Liver (tissue), 9 donors: Measurements from ENCODE around the gene NCS1. TPM values are rescaled to one million over a fixed set of nuclear protein-coding genes. Genes with fewer than 3 reads are reported as not detected.

Experiments
- DNase-seq: peaks from one replicate; pipeline ENCODE4 v3.0.0-alpha.2; 2017; ENCODE audit warnings: low spot score
- H3K27ac ChIP-seq, 2 donors: one replicate each; pipeline ENCODE4 v1.7.0; 2013; ENCODE audit warnings: inconsistent platforms in 2 of 2, low read length in 2 of 2, control low read depth in 1 of 2, low read depth in 1 of 2, mild to moderate bottlenecking in 1 of 2
- H3K27me3 ChIP-seq, 4 donors: one replicate each; pipeline versions ENCODE4 v1.6.1 to v1.7.0; 2013; ENCODE audit warnings: low read length in 3 of 4, inconsistent platforms in 1 of 4, mild to moderate bottlenecking in 1 of 4, moderate library complexity in 1 of 4; ENCODE audit not compliant: control insufficient read depth in 4 of 4, insufficient read depth in 4 of 4
- H3K36me3 ChIP-seq, 4 donors: one replicate each; pipeline versions ENCODE4 v1.6.1 to v1.7.0; 2013; ENCODE audit warnings: low read length in 3 of 4, mild to moderate bottlenecking in 3 of 4, low read depth in 1 of 4, moderate library complexity in 1 of 4; ENCODE audit not compliant: control insufficient read depth in 4 of 4, insufficient read depth in 3 of 4
- H3K4me1 ChIP-seq, 4 donors: one replicate each; pipeline versions ENCODE4 v1.6.1 to v1.7.0; 2013; ENCODE audit warnings: low read length in 3 of 4, mild to moderate bottlenecking in 3 of 4, moderate library complexity in 1 of 4; ENCODE audit not compliant: control insufficient read depth in 4 of 4, insufficient read depth in 4 of 4
- H3K4me3 ChIP-seq, 3 donors: one replicate each; pipeline versions ENCODE4 v1.6.1 to v1.7.0; 2013; ENCODE audit warnings: low read length in 3 of 3, control low read depth in 1 of 3, low read depth in 1 of 3, mild to moderate bottlenecking in 1 of 3
- H3K9ac ChIP-seq, 2 donors: one replicate each; pipeline ENCODE4 v1.7.0; 2013; ENCODE audit warnings: low read length in 2 of 2, mild to moderate bottlenecking in 2 of 2, moderate library complexity in 2 of 2, control low read depth in 1 of 2, low read depth in 1 of 2
- H3K9me3 ChIP-seq, 4 donors: one replicate each; pipeline versions ENCODE4 v1.6.1 to v1.7.0; 2013; ENCODE audit warnings: low read length in 3 of 4; ENCODE audit not compliant: control insufficient read depth in 4 of 4
- ATF3 ChIP-seq: IDR thresholded peaks from 2 replicates; pipeline ENCODE4 v1.6.1; 2016; ENCODE audit warnings: antibody characterized with exemption
- EGR1 ChIP-seq, 2 donors: IDR thresholded peaks; 2 replicates each; pipeline ENCODE4 v1.6.1; 2016 to 2018; ENCODE audit warnings: antibody characterized with exemption in 2 of 2, low read depth in 2 of 2
- FOXA1 ChIP-seq: IDR thresholded peaks from 2 replicates; pipeline ENCODE4 v1.6.1; 2016; ENCODE audit warnings: antibody characterized with exemption
- FOXA2 ChIP-seq: IDR thresholded peaks from 2 replicates; pipeline ENCODE4 v1.6.1; 2016; ENCODE audit warnings: antibody characterized with exemption
- GABPA ChIP-seq, 2 donors: IDR thresholded peaks in 1 of 2; conservative IDR thresholded peaks in 1 of 2; 2 replicates each; pipeline ENCODE4 v1.6.1; 2016; ENCODE audit warnings: antibody characterized with exemption in 2 of 2, mild to moderate bottlenecking in 1 of 2, moderate library complexity in 1 of 2
- HNF4A ChIP-seq, 2 donors: conservative IDR thresholded peaks; 2 replicates each; pipeline ENCODE4 v1.6.1; 2016; ENCODE audit warnings: antibody characterized with exemption in 2 of 2, mild to moderate bottlenecking in 2 of 2
- HNF4G ChIP-seq: IDR thresholded peaks from 2 replicates; pipeline ENCODE4 v1.6.1; 2016; ENCODE audit warnings: antibody characterized with exemption
- JUND ChIP-seq, 2 donors: IDR thresholded peaks; 2 replicates each; pipeline ENCODE4 v1.6.1; 2016; ENCODE audit warnings: antibody characterized with exemption in 2 of 2
- MAX ChIP-seq: IDR thresholded peaks from 2 replicates; pipeline ENCODE4 v1.6.1; 2016; ENCODE audit warnings: antibody characterized with exemption
- NR2F2 ChIP-seq: IDR thresholded peaks from 2 replicates; pipeline ENCODE4 v1.6.1; 2016; ENCODE audit warnings: antibody characterized with exemption
- RAD21 ChIP-seq, 2 donors: IDR thresholded peaks; 2 replicates each; pipeline ENCODE4 v1.6.1; 2016; ENCODE audit warnings: antibody characterized with exemption in 2 of 2, mild to moderate bottlenecking in 2 of 2
- RXRA ChIP-seq, 2 donors: IDR thresholded peaks; 2 replicates each; pipeline ENCODE4 v1.6.1; 2017 to 2018; ENCODE audit warnings: antibody characterized with exemption in 2 of 2, mild to moderate bottlenecking in 1 of 2
- SP1 ChIP-seq: IDR thresholded peaks from 2 replicates; pipeline ENCODE4 v1.6.1; 2018; ENCODE audit warnings: antibody characterized with exemption, mild to moderate bottlenecking
- TAF1 ChIP-seq: conservative IDR thresholded peaks from 2 replicates; pipeline ENCODE4 v1.6.1; 2016; ENCODE audit warnings: antibody characterized with exemption, mild to moderate bottlenecking
- YY1 ChIP-seq: IDR thresholded peaks from 2 replicates; pipeline ENCODE4 v1.6.1; 2016; ENCODE audit warnings: antibody characterized with exemption, mild to moderate bottlenecking
- WGBS: extraction: QIAGEN DNeasy Blood & Tissue Kit; methylation state at CpG from one replicate; pipeline ENCODE4 v1.1.7; 2013; 5-methylcytosine and 5-hydroxymethylcytosine counted together
- polyA plus RNA-seq, 2 donors: library from polyadenylated mRNA; stranded (reverse) in 1 of 2; unstranded in 1 of 2; fragments of 200-250 nt in 1 of 2; fragments of >200 nt in 1 of 2; fragmentation: Nextera tagmentation in 1 of 2; extraction: Ambion mirVana in 1 of 2; gene quantifications; one replicate each; pipeline versions ENCODE4 v1.2.1 to v1.2.3, GENCODE V29; 2013 to 2015
- total RNA-seq, 2 donors: library from RNA; depleted of rRNA; stranded (reverse); fragments of >200 nt; gene quantifications; one replicate each; pipeline ENCODE4 v1.2.3, GENCODE V29; 2014
- TF ChIP-seq, protein P1 (sequence below): IDR thresholded peaks from 2 replicates; pipeline ENCODE4 v1.6.1; 2016; ENCODE audit warnings: antibody characterized with exemption, mild to moderate bottlenecking
- TF ChIP-seq, protein P2 (sequence below): fragments of 150-350 bp; IDR thresholded peaks from 2 replicates; pipeline ENCODE4 v1.5.1; 2017; ENCODE audit warnings: improper control_type of control experiment, low read depth, low read length; ENCODE audit not compliant: missing input control
- TF ChIP-seq, protein P3 (sequence below): IDR thresholded peaks from 2 replicates; pipeline ENCODE4 v1.6.1; 2016; ENCODE audit warnings: antibody characterized with exemption
- donor health status: healthy.
- donor health status: healthy.
- donor health status: healthy.
- donor health status: healthy.
- donor health status: healthy.

Gene NCS1
- total and polyA plus RNA-seq, 4 donors: 0.35 to 2.5 (median 1.2) TPM

DNA sequence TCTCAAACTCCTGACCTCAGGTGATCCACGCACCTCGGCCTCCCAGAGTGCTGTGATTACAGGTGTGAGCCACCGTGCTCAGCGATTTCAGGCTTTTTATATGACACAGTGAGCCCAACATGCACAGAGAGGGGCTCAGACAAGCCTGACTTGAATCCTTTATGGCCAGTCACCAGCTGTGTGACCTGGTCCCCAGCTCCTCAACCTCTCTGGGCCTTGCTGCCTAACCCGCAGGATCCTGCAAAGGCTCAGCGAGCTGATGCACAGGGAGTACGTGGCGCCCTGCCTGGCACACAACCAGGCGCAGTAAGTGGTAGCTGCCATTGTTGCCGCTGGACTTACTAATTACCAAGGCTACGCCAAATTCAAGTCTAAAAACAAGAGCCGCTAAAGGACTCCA lies 16.6 kb upstream of the NCS1 start:
- Histone ChIP-seq H3K27ac (no peak overlapping the region), H3K4me3 (no peak overlapping the region), H3K9me3 (no peaks in the 10 kb centered on the region), H3K27me3 (no peaks in the 10 kb centered on the region), H3K4me1 (peaks cover 1 to 7% (median 4%) of the 10 kb centered on the region in 4 donors), H3K9ac (no peak overlapping the region), H3K36me3 (no peaks in the 10 kb centered on the region)
- no peak for DNase-seq
- TF ChIP-seq HNF4G (no peak), NR2F2 (no peak), HNF4A (conservative IDR thresholded peaks at IDR 0.05) (no peak), JUND (IDR thresholded peaks at IDR 0.05) (no peak), MAX (no peak), RXRA (IDR thresholded peaks at IDR 0.05) (no peak), RAD21 (IDR thresholded peaks at IDR 0.05) (no peak)
- 95% methylated on average over 12 of the region's 12 CpGs for WGBS

DNA sequence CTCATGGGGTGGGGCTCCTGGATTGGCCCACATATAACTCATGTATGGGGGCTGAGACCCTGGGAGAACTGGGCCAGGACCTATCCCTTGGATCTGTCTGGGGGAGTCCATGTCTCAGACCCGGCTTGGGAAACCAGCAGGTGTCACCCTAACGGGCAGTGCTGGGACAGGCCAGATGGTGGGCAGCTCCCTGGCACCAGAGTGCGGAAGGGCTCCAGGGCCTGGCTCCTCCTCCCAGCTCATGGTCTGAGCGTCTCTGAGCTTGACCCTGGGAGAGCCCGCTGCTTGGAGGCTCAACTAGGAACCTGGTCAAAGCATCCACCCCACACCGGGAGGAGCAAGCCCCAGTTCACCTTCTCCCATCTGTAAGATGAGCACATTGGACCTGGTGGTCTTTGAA lies 15.5 kb upstream of the NCS1 start:
- TF ChIP-seq RAD21 (IDR thresholded peaks at IDR 0.05): peak in 1 of 2 donors; percentile 52
- TF ChIP-seq SP1: no peak
- H3K9me3 ChIP-seq: no peaks in the 10 kb centered on the region
- no peak overlapping the region for H3K4me3 ChIP-seq
- no peaks in the 10 kb centered on the region for H3K27me3 ChIP-seq
- no peak for DNase-seq
- no peak overlapping the region for H3K9ac ChIP-seq
- H3K36me3 ChIP-seq: no peaks in the 10 kb centered on the region
- 80% methylated on average over 6 of the region's 6 CpGs for WGBS
- peaks cover 1 to 7% (median 4%) of the 10 kb centered on the region in 4 donors for H3K4me1 ChIP-seq
- no peak overlapping the region for H3K27ac ChIP-seq

GRCh38 chr9:130157079-130157478 lies 15.1 kb upstream of the NCS1 start:
- Histone ChIP-seq H3K4me1 (peaks cover 1 to 7% (median 4%) of the 10 kb centered on the region in 4 donors), H3K9ac (no peak overlapping the region), H3K27ac (no peak overlapping the region), H3K36me3 (no peaks in the 10 kb centered on the region), H3K27me3 (no peaks in the 10 kb centered on the region), H3K4me3 (no peak overlapping the region), H3K9me3 (no peaks in the 10 kb centered on the region)
- DNase-seq: no peak
- TF ChIP-seq FOXA2: no peak
- no peak for TF ChIP-seq SP1
- no peak for TF ChIP-seq RXRA (IDR thresholded peaks at IDR 0.05)
- no peak for TF ChIP-seq NR2F2
- no peak for TF ChIP-seq EGR1 (IDR thresholded peaks at IDR 0.05; ENCODE audit: low read depth in 2 of 2)
- TF ChIP-seq YY1: no peak
- TF ChIP-seq, protein P1, sequence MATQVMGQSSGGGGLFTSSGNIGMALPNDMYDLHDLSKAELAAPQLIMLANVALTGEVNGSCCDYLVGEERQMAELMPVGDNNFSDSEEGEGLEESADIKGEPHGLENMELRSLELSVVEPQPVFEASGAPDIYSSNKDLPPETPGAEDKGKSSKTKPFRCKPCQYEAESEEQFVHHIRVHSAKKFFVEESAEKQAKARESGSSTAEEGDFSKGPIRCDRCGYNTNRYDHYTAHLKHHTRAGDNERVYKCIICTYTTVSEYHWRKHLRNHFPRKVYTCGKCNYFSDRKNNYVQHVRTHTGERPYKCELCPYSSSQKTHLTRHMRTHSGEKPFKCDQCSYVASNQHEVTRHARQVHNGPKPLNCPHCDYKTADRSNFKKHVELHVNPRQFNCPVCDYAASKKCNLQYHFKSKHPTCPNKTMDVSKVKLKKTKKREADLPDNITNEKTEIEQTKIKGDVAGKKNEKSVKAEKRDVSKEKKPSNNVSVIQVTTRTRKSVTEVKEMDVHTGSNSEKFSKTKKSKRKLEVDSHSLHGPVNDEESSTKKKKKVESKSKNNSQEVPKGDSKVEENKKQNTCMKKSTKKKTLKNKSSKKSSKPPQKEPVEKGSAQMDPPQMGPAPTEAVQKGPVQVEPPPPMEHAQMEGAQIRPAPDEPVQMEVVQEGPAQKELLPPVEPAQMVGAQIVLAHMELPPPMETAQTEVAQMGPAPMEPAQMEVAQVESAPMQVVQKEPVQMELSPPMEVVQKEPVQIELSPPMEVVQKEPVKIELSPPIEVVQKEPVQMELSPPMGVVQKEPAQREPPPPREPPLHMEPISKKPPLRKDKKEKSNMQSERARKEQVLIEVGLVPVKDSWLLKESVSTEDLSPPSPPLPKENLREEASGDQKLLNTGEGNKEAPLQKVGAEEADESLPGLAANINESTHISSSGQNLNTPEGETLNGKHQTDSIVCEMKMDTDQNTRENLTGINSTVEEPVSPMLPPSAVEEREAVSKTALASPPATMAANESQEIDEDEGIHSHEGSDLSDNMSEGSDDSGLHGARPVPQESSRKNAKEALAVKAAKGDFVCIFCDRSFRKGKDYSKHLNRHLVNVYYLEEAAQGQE: no peak
- TF ChIP-seq RAD21 (IDR thresholded peaks at IDR 0.05): no peak
- no peak for TF ChIP-seq HNF4G
- TF ChIP-seq ATF3: no peak
- TF ChIP-seq FOXA1: no peak
- no peak for TF ChIP-seq GABPA (IDR thresholded peaks at IDR 0.05 in 1 of 2, conservative IDR thresholded peaks at IDR 0.05 in 1 of 2)
- TF ChIP-seq, protein P2, sequence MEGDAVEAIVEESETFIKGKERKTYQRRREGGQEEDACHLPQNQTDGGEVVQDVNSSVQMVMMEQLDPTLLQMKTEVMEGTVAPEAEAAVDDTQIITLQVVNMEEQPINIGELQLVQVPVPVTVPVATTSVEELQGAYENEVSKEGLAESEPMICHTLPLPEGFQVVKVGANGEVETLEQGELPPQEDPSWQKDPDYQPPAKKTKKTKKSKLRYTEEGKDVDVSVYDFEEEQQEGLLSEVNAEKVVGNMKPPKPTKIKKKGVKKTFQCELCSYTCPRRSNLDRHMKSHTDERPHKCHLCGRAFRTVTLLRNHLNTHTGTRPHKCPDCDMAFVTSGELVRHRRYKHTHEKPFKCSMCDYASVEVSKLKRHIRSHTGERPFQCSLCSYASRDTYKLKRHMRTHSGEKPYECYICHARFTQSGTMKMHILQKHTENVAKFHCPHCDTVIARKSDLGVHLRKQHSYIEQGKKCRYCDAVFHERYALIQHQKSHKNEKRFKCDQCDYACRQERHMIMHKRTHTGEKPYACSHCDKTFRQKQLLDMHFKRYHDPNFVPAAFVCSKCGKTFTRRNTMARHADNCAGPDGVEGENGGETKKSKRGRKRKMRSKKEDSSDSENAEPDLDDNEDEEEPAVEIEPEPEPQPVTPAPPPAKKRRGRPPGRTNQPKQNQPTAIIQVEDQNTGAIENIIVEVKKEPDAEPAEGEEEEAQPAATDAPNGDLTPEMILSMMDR: no peak
- TF ChIP-seq MAX: no peak
- no peak for TF ChIP-seq HNF4A (conservative IDR thresholded peaks at IDR 0.05)
- TF ChIP-seq JUND (IDR thresholded peaks at IDR 0.05): no peak
- TF ChIP-seq TAF1: no peak
- TF ChIP-seq, protein P3, sequence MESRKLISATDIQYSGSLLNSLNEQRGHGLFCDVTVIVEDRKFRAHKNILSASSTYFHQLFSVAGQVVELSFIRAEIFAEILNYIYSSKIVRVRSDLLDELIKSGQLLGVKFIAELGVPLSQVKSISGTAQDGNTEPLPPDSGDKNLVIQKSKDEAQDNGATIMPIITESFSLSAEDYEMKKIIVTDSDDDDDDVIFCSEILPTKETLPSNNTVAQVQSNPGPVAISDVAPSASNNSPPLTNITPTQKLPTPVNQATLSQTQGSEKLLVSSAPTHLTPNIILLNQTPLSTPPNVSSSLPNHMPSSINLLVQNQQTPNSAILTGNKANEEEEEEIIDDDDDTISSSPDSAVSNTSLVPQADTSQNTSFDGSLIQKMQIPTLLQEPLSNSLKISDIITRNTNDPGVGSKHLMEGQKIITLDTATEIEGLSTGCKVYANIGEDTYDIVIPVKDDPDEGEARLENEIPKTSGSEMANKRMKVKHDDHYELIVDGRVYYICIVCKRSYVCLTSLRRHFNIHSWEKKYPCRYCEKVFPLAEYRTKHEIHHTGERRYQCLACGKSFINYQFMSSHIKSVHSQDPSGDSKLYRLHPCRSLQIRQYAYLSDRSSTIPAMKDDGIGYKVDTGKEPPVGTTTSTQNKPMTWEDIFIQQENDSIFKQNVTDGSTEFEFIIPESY: no peak
- WGBS: 88% methylated on average over 7 of the region's 7 CpGs
